Trophoblast cell (in vitro differentiated cells and primary cell): ENCODE data around the gene LRIT2.

Experiments
- DNase-seq, 2 donors: peaks; one replicate each; pipeline ENCODE4 v3.0.0-alpha.2; 2016
- H2AFZ ChIP-seq: 2 replicates; pipeline ENCODE4 v1.6.1; 2013; ENCODE audit warnings: low read length, moderate library complexity, mild to moderate bottlenecking; ENCODE audit not compliant: insufficient read depth, poor library complexity
- H2AK5ac ChIP-seq: 2 replicates; pipeline ENCODE4 v1.6.1; 2013; ENCODE audit warnings: mild to moderate bottlenecking, low read length
- H2BK120ac ChIP-seq: 2 replicates; pipeline ENCODE4 v1.6.1; 2013; ENCODE audit warnings: low read length, mild to moderate bottlenecking, moderate library complexity; ENCODE audit not compliant: insufficient read depth, poor library complexity
- H2BK12ac ChIP-seq: 2 replicates; pipeline ENCODE4 v1.6.1; 2013; ENCODE audit warnings: mild to moderate bottlenecking, low read length, moderate library complexity
- H2BK5ac ChIP-seq: 2 replicates; pipeline ENCODE4 v1.6.1; 2013; ENCODE audit warnings: low read length, low read depth, moderate library complexity, mild to moderate bottlenecking; ENCODE audit not compliant: poor library complexity
- H3K14ac ChIP-seq: 2 replicates; pipeline ENCODE4 v1.6.1; 2013; ENCODE audit warnings: mild to moderate bottlenecking, low read length
- H3K18ac ChIP-seq: 2 replicates; pipeline ENCODE4 v1.6.1; 2013; ENCODE audit warnings: mild to moderate bottlenecking, low read length
- H3K23ac ChIP-seq: 2 replicates; pipeline ENCODE4 v1.6.1; 2013; ENCODE audit warnings: low read length
- H3K27ac ChIP-seq: 2 replicates; pipeline ENCODE4 v1.5.1; 2013; ENCODE audit warnings: low read depth, mild to moderate bottlenecking, inconsistent platforms, low read length, moderate library complexity
- H3K27me3 ChIP-seq: 2 replicates; pipeline ENCODE4 v1.6.1; 2013; ENCODE audit warnings: inconsistent platforms, mild to moderate bottlenecking, low read length, moderate library complexity; ENCODE audit not compliant: insufficient read depth
- H3K36me3 ChIP-seq, 2 experiments: 1 replicate in 1 of 2; 2 replicates in 1 of 2; pipeline ENCODE4 v1.6.1; 2013; ENCODE audit warnings: low read length in 2 of 2, mild to moderate bottlenecking in 2 of 2, moderate library complexity in 1 of 2; ENCODE audit not compliant: insufficient read depth in 2 of 2, control insufficient read depth in 1 of 2
- H3K4ac ChIP-seq: 2 replicates; pipeline ENCODE4 v1.6.1; 2013; ENCODE audit warnings: low read depth, mild to moderate bottlenecking, low read length, moderate library complexity
- H3K4me1 ChIP-seq, 2 experiments: 1 replicate in 1 of 2; 2 replicates in 1 of 2; pipeline ENCODE4 v1.6.1; 2013; ENCODE audit warnings: low read length in 2 of 2, mild to moderate bottlenecking in 2 of 2, moderate library complexity in 1 of 2; ENCODE audit not compliant: insufficient read depth in 2 of 2, control insufficient read depth in 1 of 2
- H3K4me2 ChIP-seq: 2 replicates; pipeline ENCODE4 v1.6.1; 2013; ENCODE audit warnings: inconsistent platforms, mild to moderate bottlenecking, low read length, moderate library complexity
- H3K4me3 ChIP-seq: 2 replicates; pipeline ENCODE4 v1.5.1; 2013; ENCODE audit warnings: mild to moderate bottlenecking, low read depth, low read length, inconsistent platforms
- H3K79me1 ChIP-seq: one replicate; pipeline ENCODE4 v1.6.1; 2013; ENCODE audit warnings: low read length
- H3K79me2 ChIP-seq: 2 replicates; pipeline ENCODE4 v1.6.1; 2013; ENCODE audit warnings: low read length, mild to moderate bottlenecking; ENCODE audit not compliant: control insufficient read depth, insufficient read depth, poor library complexity
- H3K9ac ChIP-seq: 2 replicates; pipeline ENCODE4 v1.6.1; 2013; ENCODE audit warnings: mild to moderate bottlenecking, low read length
- H3K9me3 ChIP-seq: 2 replicates; pipeline ENCODE4 v1.6.1; 2013; ENCODE audit warnings: low read depth, mild to moderate bottlenecking, control low read depth, inconsistent platforms, low read length; ENCODE audit not compliant: insufficient read depth
- H4K12ac ChIP-seq: 2 replicates; pipeline ENCODE4 v1.6.1; 2013; ENCODE audit warnings: low read depth, mild to moderate bottlenecking, low read length, moderate library complexity
- H4K8ac ChIP-seq: 2 replicates; pipeline ENCODE4 v1.6.1; 2013; ENCODE audit warnings: low read depth, mild to moderate bottlenecking, low read length, moderate library complexity
- H4K91ac ChIP-seq: one replicate; pipeline ENCODE4 v1.6.1; 2013; ENCODE audit warnings: low read depth, mild to moderate bottlenecking, low read length, moderate library complexity
- WGBS: extraction: QIAGEN DNeasy Blood & Tissue Kit; methylation state at CpG from one replicate; pipeline ENCODE4 v1.1.7; 2013; ENCODE audit warnings: missing lambda C conversion rate; ENCODE audit not compliant: insufficient read length, insufficient coverage; ENCODE audit errors: extremely low coverage; 5-methylcytosine and 5-hydroxymethylcytosine counted together

Gene LRIT2

DNA sequence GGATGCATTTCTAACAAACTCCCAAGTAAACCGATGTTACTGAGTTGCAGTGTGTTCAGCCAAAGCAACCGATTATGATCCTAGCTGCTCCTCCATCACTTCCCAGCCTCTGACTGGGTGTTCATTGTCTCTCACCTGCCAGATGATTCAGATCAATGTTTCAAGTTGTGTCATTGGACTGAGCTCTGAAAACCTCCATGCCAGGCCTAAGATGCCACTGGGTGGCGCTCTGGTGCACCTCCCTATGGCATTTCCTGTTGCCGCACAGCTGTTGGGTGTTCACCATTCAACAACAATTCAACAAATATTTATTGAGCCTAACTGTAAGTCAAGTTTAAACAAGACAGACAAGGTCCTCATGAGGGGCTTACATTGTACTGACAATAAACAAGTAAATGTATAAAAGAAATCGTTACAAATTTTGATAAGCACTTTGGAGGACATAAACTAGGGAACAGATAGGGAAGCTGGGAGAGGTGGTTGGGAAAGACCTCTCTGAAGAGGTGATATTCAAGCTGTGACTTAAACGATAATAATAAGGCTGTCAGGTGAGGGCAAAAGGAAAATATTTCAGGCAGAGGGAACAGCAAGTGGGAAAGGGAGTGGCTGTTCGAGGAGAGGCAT lies 42.3 kb upstream of the LRIT2 start:
- Histone ChIP-seq H3K27me3 (no peaks in the 10 kb centered on the region), H3K4me2 (no peak overlapping the region), H3K9me3 (no peaks in the 10 kb centered on the region), H4K8ac (no peak overlapping the region), H3K23ac (no peak overlapping the region), H2BK120ac (no peak overlapping the region), H3K79me2 (no peaks in the 10 kb centered on the region), H3K14ac (no peak overlapping the region), H3K4me3 (no peak overlapping the region), H3K9ac (no peak overlapping the region), H3K27ac (no peak overlapping the region), H3K79me1 (no peaks in the 10 kb centered on the region), H2BK12ac (no peak overlapping the region), H3K18ac (no peak overlapping the region), H2AK5ac (no peak overlapping the region), H2BK5ac (no peak overlapping the region), H4K12ac (no peak overlapping the region), H3K36me3 (no peaks in the 10 kb centered on the region), H4K91ac (no peak overlapping the region), H2AFZ (no peak overlapping the region), H3K4me1 (no peaks in the 10 kb centered on the region), H3K4ac (no peak overlapping the region)
- DNase-seq, result peak; percentile 34 to 56
- WGBS, result no CpG with 5 or more reads among the region's 7 CpGs

DNA sequence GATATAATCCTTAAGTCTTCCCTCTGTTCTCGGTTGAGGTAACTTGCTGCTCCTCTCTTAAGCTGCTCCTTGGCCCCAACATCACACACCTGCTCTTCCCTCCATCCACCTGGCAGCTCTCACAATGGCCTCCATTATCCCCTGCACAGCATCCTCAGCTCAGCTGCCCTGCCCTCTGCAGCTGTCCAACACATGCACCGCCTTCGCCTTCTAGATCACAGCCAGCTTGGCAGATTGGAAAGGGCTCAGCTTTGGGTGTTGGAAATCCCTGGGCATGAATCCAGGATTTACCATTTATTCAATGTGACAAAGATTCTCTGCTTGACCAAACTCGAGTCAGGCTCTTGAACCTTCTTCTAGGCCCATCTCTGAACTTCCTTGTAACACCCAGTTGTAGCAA lies 40.1 kb upstream of the LRIT2 start:
- Histone ChIP-seq H4K91ac (no peak overlapping the region), H3K27me3 (no peaks in the 10 kb centered on the region), H3K27ac (no peak overlapping the region), H3K9ac (no peak overlapping the region), H4K12ac (no peak overlapping the region), H3K9me3 (no peaks in the 10 kb centered on the region), H2BK5ac (no peak overlapping the region), H3K18ac (no peak overlapping the region), H3K4ac (no peak overlapping the region), H2AFZ (no peak overlapping the region), H3K36me3 (no peaks in the 10 kb centered on the region), H3K79me1 (no peaks in the 10 kb centered on the region), H2BK120ac (no peak overlapping the region), H3K4me3 (no peak overlapping the region), H4K8ac (no peak overlapping the region), H3K4me2 (no peak overlapping the region), H3K79me2 (no peaks in the 10 kb centered on the region), H3K4me1 (no peaks in the 10 kb centered on the region), H2AK5ac (no peak overlapping the region), H3K23ac (no peak overlapping the region), H3K14ac (no peak overlapping the region), H2BK12ac (no peak overlapping the region)
- WGBS, result no CpG with 5 or more reads among the region's 4 CpGs
- DNase-seq, result no peak

DNA sequence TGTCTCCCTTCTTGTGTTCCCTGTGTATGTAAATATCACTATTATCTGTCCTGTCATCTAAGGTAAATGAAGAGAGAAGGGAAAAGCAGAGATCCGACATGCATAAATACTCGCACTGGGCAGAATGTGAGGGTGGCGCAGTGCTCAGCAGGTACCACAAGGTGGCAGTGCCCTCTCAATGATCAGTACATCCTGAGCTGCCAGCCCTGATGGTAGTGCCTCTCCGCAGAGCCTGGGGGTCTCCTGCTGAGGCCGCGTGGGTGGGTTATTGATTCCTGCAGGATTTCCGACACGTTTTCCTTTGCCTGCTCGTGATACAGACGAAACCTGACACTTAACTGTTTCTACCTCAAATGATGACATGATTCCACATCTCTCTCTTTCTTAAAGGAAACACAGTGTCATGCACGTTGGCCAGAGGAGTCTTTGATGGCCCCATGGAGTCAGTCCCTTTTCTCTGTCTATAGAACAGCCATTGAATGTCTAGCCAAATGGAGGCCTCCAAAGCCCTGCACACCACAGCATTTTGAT lies 39.3 kb upstream of the LRIT2 start:
- H3K4ac ChIP-seq, result no peak overlapping the region
- H2BK120ac ChIP-seq, result no peak overlapping the region
- H3K36me3 ChIP-seq, result no peaks in the 10 kb centered on the region
- no peak overlapping the region for H3K18ac ChIP-seq
- no peaks in the 10 kb centered on the region for H3K27me3 ChIP-seq
- H4K12ac ChIP-seq, result no peak overlapping the region
- no peak overlapping the region for H3K27ac ChIP-seq
- no peak overlapping the region for H2AK5ac ChIP-seq
- H2BK5ac ChIP-seq, result no peak overlapping the region
- no peaks in the 10 kb centered on the region for H3K79me1 ChIP-seq
- no peak overlapping the region for H3K4me3 ChIP-seq
- no peak overlapping the region for H3K4me2 ChIP-seq
- H4K8ac ChIP-seq, result no peak overlapping the region
- WGBS, result no CpG with 5 or more reads among the region's 11 CpGs
- H3K4me1 ChIP-seq, result no peaks in the 10 kb centered on the region
- H2AFZ ChIP-seq, result no peak overlapping the region
- H2BK12ac ChIP-seq, result no peak overlapping the region
- H3K79me2 ChIP-seq, result no peaks in the 10 kb centered on the region
- no peak overlapping the region for H3K23ac ChIP-seq
- H3K9ac ChIP-seq, result no peak overlapping the region
- no peak overlapping the region for H4K91ac ChIP-seq
- no peak overlapping the region for H3K14ac ChIP-seq
- peak; percentile 48 to 73 for DNase-seq
- H3K9me3 ChIP-seq, result no peaks in the 10 kb centered on the region

DNA sequence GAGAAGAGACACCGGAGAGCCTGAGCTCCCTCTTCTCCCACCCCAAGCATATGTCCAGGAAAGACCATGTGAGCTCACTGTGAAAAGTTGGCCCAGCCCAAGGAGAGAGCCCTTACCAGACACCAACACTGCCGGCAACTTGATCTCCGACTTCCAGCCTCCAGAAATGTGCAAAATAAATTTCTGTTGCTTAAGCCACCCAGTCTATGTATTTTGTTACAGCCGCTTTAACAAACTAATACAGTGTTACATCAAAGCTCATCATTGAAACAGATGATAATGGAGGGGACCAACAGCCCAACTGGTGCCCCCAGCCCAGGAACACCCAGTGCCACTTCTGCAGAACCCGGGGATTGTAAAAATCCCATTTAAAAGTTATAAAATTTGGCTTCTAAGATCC lies 38.4 kb upstream of the LRIT2 start:
- Histone ChIP-seq H3K4me2 (no peak overlapping the region), H2AK5ac (no peak overlapping the region), H4K8ac (no peak overlapping the region), H4K91ac (no peak overlapping the region), H2AFZ (no peak overlapping the region), H3K9ac (no peak overlapping the region), H3K79me1 (no peaks in the 10 kb centered on the region), H4K12ac (no peak overlapping the region), H3K4ac (no peak overlapping the region), H2BK120ac (no peak overlapping the region), H3K36me3 (no peaks in the 10 kb centered on the region), H3K23ac (no peak overlapping the region), H3K9me3 (no peaks in the 10 kb centered on the region), H3K27me3 (no peaks in the 10 kb centered on the region), H3K18ac (no peak overlapping the region), H2BK5ac (no peak overlapping the region), H2BK12ac (no peak overlapping the region), H3K4me1 (no peaks in the 10 kb centered on the region), H3K14ac (no peak overlapping the region), H3K27ac (no peak overlapping the region), H3K79me2 (no peaks in the 10 kb centered on the region), H3K4me3 (no peak overlapping the region)
- WGBS, result no CpG with 5 or more reads among the region's 5 CpGs
- DNase-seq, result no peak
